NB4 (cell line): Measurements from ENCODE around the gene TMEM52B.

Experiments
- MYC ChIP-seq: IDR thresholded peaks from 2 replicates; pipeline ENCODE4 v1.6.1; 2011; ENCODE audit warnings: low read depth, low read length
- POLR2A ChIP-seq: IDR thresholded peaks from 2 replicates; pipeline ENCODE4 v1.6.1; 2011; ENCODE audit warnings: mild to moderate bottlenecking; ENCODE audit not compliant: insufficient read length; ENCODE audit errors: extremely low read depth
- TF ChIP-seq, protein P1 (sequence below): IDR thresholded peaks from one replicate; pipeline ENCODE4 v1.5.1; 2012; ENCODE audit warnings: low read depth, low read length

DNA sequence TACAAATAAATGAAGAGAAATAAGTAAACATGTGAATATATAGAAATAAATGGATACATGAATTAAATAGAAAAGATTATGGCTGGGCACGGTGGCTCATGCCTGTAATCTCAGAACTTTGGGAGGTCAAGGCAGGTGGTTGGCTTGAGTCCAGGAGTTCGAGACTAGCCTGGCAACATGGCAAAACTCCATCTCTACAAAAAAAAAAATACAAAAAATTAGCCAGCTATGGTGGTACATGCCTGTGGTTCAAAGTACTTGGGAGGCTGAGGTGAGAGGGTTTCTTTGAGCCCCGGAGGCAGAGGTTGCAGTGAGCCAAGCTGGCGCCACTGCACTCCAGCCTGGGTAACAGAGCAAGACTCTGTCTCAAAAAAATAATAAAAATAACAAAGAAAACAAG is 43.7 kb upstream of the TMEM52B start:
- TF ChIP-seq, protein P1, sequence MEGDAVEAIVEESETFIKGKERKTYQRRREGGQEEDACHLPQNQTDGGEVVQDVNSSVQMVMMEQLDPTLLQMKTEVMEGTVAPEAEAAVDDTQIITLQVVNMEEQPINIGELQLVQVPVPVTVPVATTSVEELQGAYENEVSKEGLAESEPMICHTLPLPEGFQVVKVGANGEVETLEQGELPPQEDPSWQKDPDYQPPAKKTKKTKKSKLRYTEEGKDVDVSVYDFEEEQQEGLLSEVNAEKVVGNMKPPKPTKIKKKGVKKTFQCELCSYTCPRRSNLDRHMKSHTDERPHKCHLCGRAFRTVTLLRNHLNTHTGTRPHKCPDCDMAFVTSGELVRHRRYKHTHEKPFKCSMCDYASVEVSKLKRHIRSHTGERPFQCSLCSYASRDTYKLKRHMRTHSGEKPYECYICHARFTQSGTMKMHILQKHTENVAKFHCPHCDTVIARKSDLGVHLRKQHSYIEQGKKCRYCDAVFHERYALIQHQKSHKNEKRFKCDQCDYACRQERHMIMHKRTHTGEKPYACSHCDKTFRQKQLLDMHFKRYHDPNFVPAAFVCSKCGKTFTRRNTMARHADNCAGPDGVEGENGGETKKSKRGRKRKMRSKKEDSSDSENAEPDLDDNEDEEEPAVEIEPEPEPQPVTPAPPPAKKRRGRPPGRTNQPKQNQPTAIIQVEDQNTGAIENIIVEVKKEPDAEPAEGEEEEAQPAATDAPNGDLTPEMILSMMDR: no peak
- TF ChIP-seq MYC (no peak), POLR2A (no peak)
